PC-3 (cell line): ENCODE measurements around the gene EIF3A.

Source experiments
- CTCF ChIP-seq: fragments of 300-600 bp; sonication (generic); conservative IDR thresholded peaks from 2 replicates; pipeline ENCODE4 v1.5.1; 2017; ENCODE audit warnings: antibody characterized with exemption, low read depth, mild to moderate bottlenecking, low read length
- EZH2 ChIP-seq: fragments of 300-600 bp; sonication (generic); IDR thresholded peaks from one replicate; pipeline ENCODE4 v1.6.1; 2017; ENCODE audit warnings: antibody characterized with exemption, mild to moderate bottlenecking, low read length; ENCODE audit not compliant: unreplicated experiment
- EZH2phosphoT487 ChIP-seq: fragments of 300-600 bp; sonication (generic); IDR thresholded peaks from 2 replicates; pipeline ENCODE4 v1.6.1; 2018; ENCODE audit warnings: mild to moderate bottlenecking, antibody characterized with exemption, low read length, borderline replicate concordance

GRCh38 chr10:119039161-119039560 lies 41.5 kb downstream of the EIF3A start:
- TF ChIP-seq CTCF (no peak), EZH2 (no peak), EZH2phosphoT487 (no peak)
